ENCODE data around the gene FOSB.

FOSB gene

GRCh38 chr19:45485305-45486077, 17.7 kb downstream of the FOSB start:
- DNase-seq (ENCODE audit: low read depth), result peak; percentile 91

GRCh38 chr19:45488708-45489107, 20.9 kb downstream of the FOSB start:
- no peak for DNase-seq (ENCODE audit: low read depth)

- no peak for DNase-seq (ENCODE audit: low read depth)
Observed at GRCh38 chr19:45489216-45489855, 21.5 kb downstream of the FOSB start.

- no peak for DNase-seq (ENCODE audit: low read depth)
Observed at GRCh38 chr19:45492137-45492626, 24.4 kb downstream of the FOSB start.

GRCh38 chr19:45492627-45493470, 25.1 kb downstream of the FOSB start:
- peak; percentile 78 for DNase-seq (ENCODE audit: low read depth)

- no peak for DNase-seq (ENCODE audit: low read depth)
Observed at GRCh38 chr19:45494261-45494916, 26.6 kb downstream of the FOSB start.

GRCh38 chr19:45495178-45495577, 27.4 kb downstream of the FOSB start:
- no peak for DNase-seq (ENCODE audit: low read depth)

GRCh38 chr19:45496349-45496953, 28.7 kb downstream of the FOSB start:
- no peak for DNase-seq (ENCODE audit: low read depth)

- DNase-seq (ENCODE audit: low read depth), result no peak
Observed at GRCh38 chr19:45497791-45498190, 30.0 kb downstream of the FOSB start.

GRCh38 chr19:45498411-45499195, 30.8 kb downstream of the FOSB start, which contains the start of gene PPM1N:
TSS of gene PPM1N (plus strand) at chr19:45498443. CDS start at chr19:45498473, 30 bp downstream.
- peak; percentile 4 for DNase-seq (ENCODE audit: low read depth)

GRCh38 chr19:45499196-45500180, 31.7 kb downstream of the FOSB start:
- no peak for DNase-seq (ENCODE audit: low read depth)

- DNase-seq (ENCODE audit: low read depth), result peak; percentile 18
Observed at GRCh38 chr19:45500918-45501729, 33.3 kb downstream of the FOSB start.

GRCh38 chr19:45501730-45502014, 33.9 kb downstream of the FOSB start:
- no peak for DNase-seq (ENCODE audit: low read depth)

GRCh38 chr19:45502111-45502510, 34.3 kb downstream of the FOSB start:
- DNase-seq (ENCODE audit: low read depth), result no peak

- DNase-seq (ENCODE audit: low read depth), result no peak
Observed at GRCh38 chr19:45503909-45504308, 36.1 kb downstream of the FOSB start.

GRCh38 chr19:45505151-45505995, 37.6 kb downstream of the FOSB start:
- DNase-seq (ENCODE audit: low read depth), result no peak

GRCh38 chr19:45505996-45506245, 38.1 kb downstream of the FOSB start:
- DNase-seq (ENCODE audit: low read depth), result no peak
